H1 (cell line): ENCODE measurements around the gene SND1. TPM values are rescaled to one million over a fixed set of nuclear protein-coding genes. Genes with fewer than 3 reads are reported as not detected.

ENCODE experiments used
- CTCF ChIA-PET: fragments of 300-600 bp; sonication (Branson Sonifier 250); formaldehyde crosslinking; loops from one replicate; lab custom pipeline; 2021; ENCODE audit not compliant: partially characterized antibody; lab: Charles Lee
- POLR2A ChIA-PET: fragments of 300-600 bp; sonication (Branson Sonifier 250); formaldehyde crosslinking; loops from one replicate; lab custom pipeline; 2021; ENCODE audit warnings: inconsistent platforms; ENCODE audit not compliant: partially characterized antibody; lab: Charles Lee
- DNase-seq, 2 experiments: peaks; one replicate each; pipeline versions ENCODE4 v3.0.0 to v3.0.0-alpha.2; 2010 to 2022; ENCODE audit warnings: low spot score in 2 of 2, low read depth in 1 of 2, mixed read lengths in 1 of 2
- FAIRE-seq: peaks from 2 replicates; lab custom pipeline; 2011; peaks lifted over from hg19 to GRCh38; lab: Jason Lieb, UNC
- H2AFZ ChIP-seq: 2 replicates; pipeline ENCODE4 v1.8.1; 2012; ENCODE audit warnings: low read length, inconsistent platforms
- H2AK5ac ChIP-seq: 2 replicates; pipeline ENCODE4 v1.6.1; 2013; ENCODE audit warnings: low read depth, low read length
- H2BK120ac ChIP-seq: replicated peaks from 2 replicates; pipeline ENCODE3; 2013; ENCODE audit warnings: low read depth, low read length, inconsistent platforms
- H2BK12ac ChIP-seq: 2 replicates; pipeline ENCODE4 v1.6.1; 2013; ENCODE audit warnings: low read depth, low read length
- H2BK15ac ChIP-seq: 2 replicates; pipeline ENCODE4 v1.6.1; 2013; ENCODE audit warnings: low read length
- H2BK20ac ChIP-seq: 2 replicates; pipeline ENCODE4 v1.6.1; 2013; ENCODE audit warnings: low read length
- H2BK5ac ChIP-seq: 2 replicates; pipeline ENCODE4 v1.6.1; 2013; ENCODE audit warnings: low read depth, low read length
- H3K14ac ChIP-seq: 2 replicates; pipeline ENCODE4 v1.6.1; 2013; ENCODE audit warnings: inconsistent platforms; ENCODE audit not compliant: insufficient read length
- H3K18ac ChIP-seq: 2 replicates; pipeline ENCODE4 v1.6.1; 2013; ENCODE audit warnings: low read length; ENCODE audit errors: extremely low read depth
- H3K23ac ChIP-seq: 2 replicates; pipeline ENCODE4 v1.6.1; 2013; ENCODE audit warnings: inconsistent platforms; ENCODE audit not compliant: insufficient read length
- H3K23me2 ChIP-seq: 2 replicates; pipeline ENCODE4 v1.6.1; 2013; ENCODE audit warnings: low read depth, low read length
- H3K27ac ChIP-seq: 2 replicates; pipeline ENCODE4 v1.6.1; 2011; ENCODE audit warnings: low read depth, low read length, inconsistent platforms
- H3K27me3 ChIP-seq, 4 experiments: replicated peaks in 1 of 4; 1 replicate in 1 of 4; 2 replicates in 3 of 4; pipeline versions ENCODE4 v1.6.1 to v1.8.1; 2011 to 2013; ENCODE audit warnings: low read length in 3 of 4, mild to moderate bottlenecking in 3 of 4, inconsistent platforms in 2 of 4, mixed read lengths in 2 of 4, moderate library complexity in 1 of 4; ENCODE audit not compliant: control insufficient read depth in 3 of 4, insufficient read depth in 3 of 4; ENCODE audit errors: extremely low read depth in 1 of 4
- H3K36me3 ChIP-seq, 4 experiments: 2 replicates each; pipeline versions ENCODE4 v1.6.1 to v1.8.1; 2011 to 2013; ENCODE audit warnings: mild to moderate bottlenecking in 4 of 4, low read length in 3 of 4, moderate library complexity in 2 of 4, control low read depth in 1 of 4, inconsistent platforms in 1 of 4; ENCODE audit not compliant: insufficient read depth in 4 of 4, control insufficient read depth in 2 of 4
- H3K4ac ChIP-seq: replicated peaks from 2 replicates; pipeline ENCODE3; 2013; ENCODE audit warnings: low read length, low read depth, mixed read lengths, inconsistent platforms; ENCODE audit not compliant: insufficient read length
- H3K4me1 ChIP-seq, 4 experiments: replicated peaks in 1 of 4; 1 replicate in 1 of 4; 2 replicates in 3 of 4; pipeline versions ENCODE4 v1.6.1 to v1.8.1; 2011 to 2013; ENCODE audit warnings: low read length in 3 of 4, inconsistent platforms in 2 of 4, mixed read lengths in 1 of 4; ENCODE audit not compliant: insufficient read depth in 4 of 4, control insufficient read depth in 3 of 4
- H3K4me2 ChIP-seq, 2 experiments: 2 replicates each; pipeline versions ENCODE4 v1.6.1 to v1.8.1; 2011 to 2013; ENCODE audit warnings: low read depth in 2 of 2, low read length in 2 of 2, control low read depth in 1 of 2, inconsistent platforms in 1 of 2, mild to moderate bottlenecking in 1 of 2; ENCODE audit not compliant: insufficient read depth in 1 of 2
- H3K4me3 ChIP-seq, 4 experiments: fragments of 200-600, 300-600 bp in 1 of 4; sonication (generic), shearing (Covaris generic), sonication (Bioruptor Twin) in 1 of 4; 2 replicates each; pipeline versions ENCODE4 v1.5.1 to v1.8.1; 2011 to 2016; ENCODE audit warnings: low read length in 4 of 4, low read depth in 3 of 4, control low read depth in 2 of 4, inconsistent platforms in 2 of 4, mild to moderate bottlenecking in 2 of 4, mixed read lengths in 1 of 4, moderate library complexity in 1 of 4; ENCODE audit not compliant: insufficient read depth in 2 of 4; ENCODE audit errors: extremely low read depth in 1 of 4
- H3K56ac ChIP-seq: replicated peaks from 2 replicates; pipeline ENCODE3; 2013; ENCODE audit warnings: low read depth, mild to moderate bottlenecking, mixed read lengths, low read length, inconsistent platforms; ENCODE audit not compliant: insufficient read length
- H3K79me1 ChIP-seq: 2 replicates; pipeline ENCODE4 v1.6.1; 2013; ENCODE audit warnings: low read depth, low read length, control low read depth
- H3K79me2 ChIP-seq, 2 experiments: 2 replicates each; pipeline versions ENCODE4 v1.6.1 to v1.8.1; 2012 to 2013; ENCODE audit warnings: low read length in 2 of 2, mild to moderate bottlenecking in 2 of 2, inconsistent platforms in 1 of 2; ENCODE audit not compliant: insufficient read depth in 2 of 2, control insufficient read depth in 1 of 2
- H3K9ac ChIP-seq, 4 experiments: replicated peaks in 1 of 4; 1 replicate in 1 of 4; 2 replicates in 3 of 4; pipeline versions ENCODE4 v1.6.1 to v1.8.1; 2011 to 2013; ENCODE audit warnings: low read depth in 3 of 4, low read length in 3 of 4, control low read depth in 2 of 4, mild to moderate bottlenecking in 2 of 4, moderate library complexity in 2 of 4, inconsistent platforms in 1 of 4; ENCODE audit errors: extremely low read depth in 1 of 4
- H3K9me3 ChIP-seq, 2 experiments: 2 replicates each; pipeline versions ENCODE4 v1.6.1 to v1.8.1; 2012 to 2013; ENCODE audit warnings: mild to moderate bottlenecking in 2 of 2, moderate library complexity in 2 of 2, control low read depth in 1 of 2, inconsistent platforms in 1 of 2, low read depth in 1 of 2, low read length in 1 of 2, mixed read lengths in 1 of 2; ENCODE audit not compliant: insufficient read depth in 2 of 2
- H4K20me1 ChIP-seq, 2 experiments: replicated peaks in 1 of 2; 2 replicates each; pipeline versions ENCODE3 to v1.8.1; 2011 to 2013; ENCODE audit warnings: inconsistent platforms in 2 of 2, low read length in 2 of 2, mild to moderate bottlenecking in 1 of 2; ENCODE audit not compliant: insufficient read depth in 2 of 2, control insufficient read depth in 1 of 2
- H4K5ac ChIP-seq: 2 replicates; pipeline ENCODE4 v1.6.1; 2013; ENCODE audit warnings: low read length, low read depth, mixed read lengths, inconsistent platforms; ENCODE audit not compliant: insufficient read length
- H4K8ac ChIP-seq: 2 replicates; pipeline ENCODE4 v1.8.0; 2013; ENCODE audit warnings: mild to moderate bottlenecking, moderate library complexity, low read length, inconsistent platforms; ENCODE audit not compliant: insufficient read depth; ENCODE audit errors: extremely low read depth
- H4K91ac ChIP-seq: replicated peaks from 2 replicates; pipeline ENCODE3; 2013; ENCODE audit warnings: low read length, mixed read lengths, inconsistent platforms; ENCODE audit not compliant: insufficient read length
- BRCA1 ChIP-seq: IDR thresholded peaks from 2 replicates; pipeline ENCODE4 v1.6.1; 2012; ENCODE audit warnings: low read depth, low read length, improper control_type of control experiment
- EGR1 ChIP-seq: IDR thresholded peaks from 2 replicates; pipeline ENCODE4 v1.6.1; 2011; ENCODE audit warnings: low read depth, low read length, borderline replicate concordance
- FOSL1 ChIP-seq: IDR thresholded peaks from 2 replicates; pipeline ENCODE4 v1.6.1; 2011; ENCODE audit warnings: mild to moderate bottlenecking, low read depth, low read length, moderate library complexity; ENCODE audit not compliant: insufficient read depth
- GABPA ChIP-seq: IDR thresholded peaks from 2 replicates; pipeline ENCODE4 v1.6.1; 2011; ENCODE audit warnings: mild to moderate bottlenecking, low read length, moderate library complexity, borderline replicate concordance; ENCODE audit not compliant: insufficient read depth
- HDAC2 ChIP-seq, 2 experiments: fragments of 300-600 bp in 1 of 2; sonication (generic) in 1 of 2; IDR thresholded peaks; 2 replicates each; pipeline ENCODE4 v1.6.1; 2011 to 2012; ENCODE audit warnings: low read depth in 2 of 2, low read length in 2 of 2, mild to moderate bottlenecking in 2 of 2, moderate library complexity in 2 of 2, borderline replicate concordance in 1 of 2, inconsistent platforms in 1 of 2
- KDM5A ChIP-seq: fragments of 200-600 bp; IDR thresholded peaks from 2 replicates; pipeline ENCODE4 v1.7.1; 2012; ENCODE audit warnings: mild to moderate bottlenecking, low read length, inconsistent platforms, mixed read lengths
- POU5F1 ChIP-seq: IDR thresholded peaks from 2 replicates; pipeline ENCODE4 v1.6.1; 2011; ENCODE audit warnings: low read depth, mild to moderate bottlenecking, low read length, moderate library complexity
- RBBP5 ChIP-seq: IDR thresholded peaks from 2 replicates; pipeline ENCODE4 v1.7.1; 2012; ENCODE audit warnings: low read depth, mild to moderate bottlenecking, inconsistent platforms, low read length, moderate library complexity, borderline replicate concordance
- SAP30 ChIP-seq: fragments of 300-600 bp; sonication (generic); IDR thresholded peaks from 2 replicates; pipeline ENCODE4 v1.7.1; 2012; ENCODE audit warnings: low read length, moderate library complexity, mild to moderate bottlenecking, inconsistent platforms; ENCODE audit not compliant: insufficient read depth, insufficient replicate concordance
- SIN3A ChIP-seq, 2 experiments: IDR thresholded peaks in 1 of 2; conservative IDR thresholded peaks in 1 of 2; 2 replicates each; pipeline ENCODE4 v1.6.1; 2011 to 2012; ENCODE audit warnings: low read length in 2 of 2, improper control_type of control experiment in 1 of 2, low read depth in 1 of 2, mild to moderate bottlenecking in 1 of 2
- SP1 ChIP-seq: IDR thresholded peaks from 2 replicates; pipeline ENCODE4 v1.6.1; 2011; ENCODE audit warnings: low read depth, low read length
- TAF7 ChIP-seq: optimal IDR thresholded peaks from 2 replicates; pipeline ENCODE3; 2011; ENCODE audit warnings: low read depth, mild to moderate bottlenecking, inconsistent platforms, low read length, moderate library complexity, borderline replicate concordance
- TEAD4 ChIP-seq: IDR thresholded peaks from 2 replicates; pipeline ENCODE4 v1.6.1; 2012; ENCODE audit warnings: low read depth, low read length, inconsistent platforms, mixed read lengths
- ZNF274 ChIP-seq: IDR thresholded peaks from 2 replicates; pipeline ENCODE4 v1.7.0; 2012; ENCODE audit warnings: low read length, borderline replicate concordance; ENCODE audit errors: extremely low read depth
- WGBS, 2 experiments: shearing (Covaris generic) in 1 of 2; methylation state at CpG; one replicate each; pipeline versions ENCODE4 v1.1.6 to v1.1.7; 2013 to 2015; ENCODE audit warnings: low lambda C conversion rate in 2 of 2, mixed read lengths in 2 of 2, inconsistent platforms in 1 of 2, low coverage in 1 of 2, missing lambda C conversion rate in 1 of 2; ENCODE audit not compliant: insufficient replicate concordance in 2 of 2, insufficient coverage in 1 of 2, insufficient read length in 1 of 2; ENCODE audit errors: extremely low coverage in 1 of 2, missing lambda C conversion rate in 1 of 2; 5-methylcytosine and 5-hydroxymethylcytosine counted together
- polyA plus RNA-seq, 7 experiments: library from polyadenylated mRNA; depleted of rRNA in 3 of 7; stranded (reverse) in 5 of 7; unstranded in 2 of 7; fragments of >200 nt in 5 of 7; fragments of 200-250 nt in 2 of 7; gene quantifications; 1 replicate in 5 of 7; 2 replicates in 1 of 7; 4 replicates in 1 of 7; pipeline versions ENCODE4 v1.2.1 to v1.2.3, GENCODE V29; 2011 to 2013; ENCODE audit warnings: missing spikeins in 2 of 7, mixed read lengths in 2 of 7
- total RNA-seq: library from RNA; stranded (reverse); fragmentation: NEBNext Ultra II Directional; extraction: Animal tissue kit (Norgen Biotek cat#: 25700); gene quantifications from 2 replicates; pipeline ENCODE4 v1.2.1, GENCODE V29; 2021

Gene SND1
- total and polyA plus RNA-seq, 2 of the 8 experiments (the other 6 are each of a cell fraction or from before 2014, with no cell fraction given) = 122 to 290 TPM

DNA sequence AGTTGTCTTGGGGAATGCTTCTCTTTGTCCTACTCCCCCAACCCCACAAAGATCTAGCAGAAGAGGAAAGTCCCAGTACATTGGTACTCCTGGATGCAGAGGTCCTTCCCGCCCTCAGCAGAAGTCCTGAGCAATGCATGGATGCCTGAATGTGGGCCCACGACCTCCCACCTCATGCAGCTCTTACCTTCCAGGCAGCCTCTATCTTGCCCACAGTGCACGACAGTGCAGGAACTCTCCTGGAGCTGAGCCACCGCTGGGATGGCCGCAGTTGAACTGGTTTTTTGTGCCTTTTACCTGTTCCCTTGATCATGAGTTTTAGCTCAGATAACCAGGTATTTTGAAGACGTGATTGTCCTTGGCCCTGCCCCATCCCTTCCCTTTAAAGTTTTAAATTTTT is 341.3 kb downstream of the SND1 start:
- H3K27ac ChIP-seq = no peak overlapping the region
- H3K23me2 ChIP-seq = no peaks in the 10 kb centered on the region
- TF ChIP-seq KDM5A = no peak
- TF ChIP-seq SP1 = no peak
- TF ChIP-seq RBBP5 = no peak
- no peak for TF ChIP-seq POU5F1
- TF ChIP-seq ZNF274 = no peak
- TF ChIP-seq TAF7 = no peak
- no peak for TF ChIP-seq GABPA
- no peak for TF ChIP-seq SIN3A (conservative IDR thresholded peaks at IDR 0.05 in 1 of 2, IDR thresholded peaks at IDR 0.05 in 1 of 2; ENCODE audit: low read depth in 1 of 2, low read length in 2 of 2)
- no peak for TF ChIP-seq TEAD4
- TF ChIP-seq FOSL1 = no peak
- TF ChIP-seq HDAC2 (IDR thresholded peaks at IDR 0.05; ENCODE audit: borderline replicate concordance in 1 of 2, low read depth in 2 of 2, low read length in 2 of 2) = no peak
- TF ChIP-seq BRCA1 = no peak
- no peak for TF ChIP-seq SAP30
- TF ChIP-seq EGR1 = no peak
- no peak overlapping the region for H2BK120ac ChIP-seq
- H3K56ac ChIP-seq = no peak overlapping the region
- no peak overlapping the region for H2AFZ ChIP-seq
- no peaks in the 10 kb centered on the region; the same call in 1 of the 2 replicates for H3K79me1 ChIP-seq
- H3K4me2 ChIP-seq = no peak overlapping the region
- DNase-seq (no peak), FAIRE-seq (no peak)
- no peak overlapping the region for H4K8ac ChIP-seq
- no peak overlapping the region for H2AK5ac ChIP-seq
- peaks cover 0 to 11% (median 5%) of the 10 kb centered on the region in 4 experiments; a peak in 3 of 8 replicates for H3K36me3 ChIP-seq
- peaks cover 2 to 19% (median 9%) of the 10 kb centered on the region in 4 experiments for H3K4me1 ChIP-seq
- no peak overlapping the region for H2BK12ac ChIP-seq
- ChIA-PET POLR2A (no interaction called here), CTCF (interaction anchor here (0.9 to 1.7 kb wide), 8 partner anchors 12 to 229 kb away, joined by 3 to 4 read pairs (median 3); no protein-coding TSS in a partner anchor)
- no peak overlapping the region for H2BK5ac ChIP-seq
- H3K9ac ChIP-seq = no peak overlapping the region
- H3K9me3 ChIP-seq = no peaks in the 10 kb centered on the region
- no peak overlapping the region for H3K18ac ChIP-seq
- no peaks in the 10 kb centered on the region for H3K79me2 ChIP-seq
- no peak overlapping the region for H3K4me3 ChIP-seq
- H3K14ac ChIP-seq = no peak overlapping the region
- H3K4ac ChIP-seq = no peak overlapping the region
- WGBS, 2 experiments = 87% methylated on average over 6 of the region's 6 CpGs; no CpG with 5 or more reads in 1 of the 2 experiments
- H3K27me3 ChIP-seq = no peaks in the 10 kb centered on the region
- H4K5ac ChIP-seq = no peak overlapping the region
- H4K91ac ChIP-seq = no peak overlapping the region
- H3K23ac ChIP-seq = no peak overlapping the region
- H4K20me1 ChIP-seq = no peaks in the 10 kb centered on the region
- no peak overlapping the region for H2BK20ac ChIP-seq
- H2BK15ac ChIP-seq = no peak overlapping the region
